Endothelial cell of umbilical vein (primary cell): ENCODE data around the gene ZNF888.

Experiments
- POLR2A ChIP-seq: IDR thresholded peaks from 2 replicates; pipeline ENCODE4 v1.6.1; 2012; ENCODE audit warnings: low read depth, mild to moderate bottlenecking, control low read depth, low read length
- POLR2AphosphoS5 ChIP-seq: IDR thresholded peaks from 2 replicates; pipeline ENCODE4 v1.6.1; 2012; ENCODE audit warnings: low read depth, mild to moderate bottlenecking, control low read depth, low read length, moderate library complexity; ENCODE audit not compliant: insufficient read depth
- TF ChIP-seq, protein P1 (sequence below), 2 donors: IDR thresholded peaks; 1 replicate in 1 of 2; 2 replicates in 1 of 2; pipeline ENCODE4 v1.5.1; 2011; ENCODE audit warnings: low read length in 2 of 2, mild to moderate bottlenecking in 2 of 2, moderate library complexity in 2 of 2, control low read depth in 1 of 2, inconsistent platforms in 1 of 2, low read depth in 1 of 2; ENCODE audit not compliant: insufficient read depth in 1 of 2; ENCODE audit errors: extremely low read depth in 1 of 2
- TF ChIP-seq, protein P2 (sequence below): IDR thresholded peaks from 2 replicates; pipeline ENCODE4 v1.6.1; 2011; ENCODE audit not compliant: insufficient read depth, insufficient read length

DNA sequence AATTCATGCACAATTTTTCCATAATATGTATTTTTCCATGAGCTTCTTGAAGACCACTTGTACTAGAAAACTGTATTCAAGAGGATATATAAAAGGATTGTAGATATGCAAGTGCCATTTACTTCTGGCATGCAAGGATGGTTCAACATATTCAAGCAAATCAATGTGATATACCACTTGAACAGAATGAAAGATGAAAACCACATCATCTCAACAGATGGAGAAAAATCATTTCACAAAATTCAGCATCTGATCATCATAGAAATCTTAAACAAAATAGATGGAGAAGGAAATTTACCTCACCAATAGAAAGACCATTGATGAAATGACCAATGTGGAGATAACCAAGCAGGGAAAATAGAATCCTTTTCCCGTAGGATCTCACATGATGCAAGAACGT is 44.5 kb upstream of the ZNF888 start:
- TF ChIP-seq, protein P1, sequence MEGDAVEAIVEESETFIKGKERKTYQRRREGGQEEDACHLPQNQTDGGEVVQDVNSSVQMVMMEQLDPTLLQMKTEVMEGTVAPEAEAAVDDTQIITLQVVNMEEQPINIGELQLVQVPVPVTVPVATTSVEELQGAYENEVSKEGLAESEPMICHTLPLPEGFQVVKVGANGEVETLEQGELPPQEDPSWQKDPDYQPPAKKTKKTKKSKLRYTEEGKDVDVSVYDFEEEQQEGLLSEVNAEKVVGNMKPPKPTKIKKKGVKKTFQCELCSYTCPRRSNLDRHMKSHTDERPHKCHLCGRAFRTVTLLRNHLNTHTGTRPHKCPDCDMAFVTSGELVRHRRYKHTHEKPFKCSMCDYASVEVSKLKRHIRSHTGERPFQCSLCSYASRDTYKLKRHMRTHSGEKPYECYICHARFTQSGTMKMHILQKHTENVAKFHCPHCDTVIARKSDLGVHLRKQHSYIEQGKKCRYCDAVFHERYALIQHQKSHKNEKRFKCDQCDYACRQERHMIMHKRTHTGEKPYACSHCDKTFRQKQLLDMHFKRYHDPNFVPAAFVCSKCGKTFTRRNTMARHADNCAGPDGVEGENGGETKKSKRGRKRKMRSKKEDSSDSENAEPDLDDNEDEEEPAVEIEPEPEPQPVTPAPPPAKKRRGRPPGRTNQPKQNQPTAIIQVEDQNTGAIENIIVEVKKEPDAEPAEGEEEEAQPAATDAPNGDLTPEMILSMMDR (IDR thresholded peaks at IDR 0.05; ENCODE audit: extremely low read depth in 1 of 2, insufficient read depth in 1 of 2, low read depth in 1 of 2, low read length in 2 of 2): no peak
- TF ChIP-seq POLR2A (no peak), POLR2AphosphoS5 (no peak)
- TF ChIP-seq, protein P2, sequence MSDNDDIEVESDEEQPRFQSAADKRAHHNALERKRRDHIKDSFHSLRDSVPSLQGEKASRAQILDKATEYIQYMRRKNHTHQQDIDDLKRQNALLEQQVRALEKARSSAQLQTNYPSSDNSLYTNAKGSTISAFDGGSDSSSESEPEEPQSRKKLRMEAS: no peak
